GM21390 (cell line): ENCODE data around the gene APC2.

ENCODE experiments used
- ATAC-seq: cut with Tn5 transposase; IDR thresholded peaks from one replicate; pipeline ENCODE4 v1.9.1; 2021; ENCODE audit not compliant: unreplicated experiment

The APC2 gene, protein sequence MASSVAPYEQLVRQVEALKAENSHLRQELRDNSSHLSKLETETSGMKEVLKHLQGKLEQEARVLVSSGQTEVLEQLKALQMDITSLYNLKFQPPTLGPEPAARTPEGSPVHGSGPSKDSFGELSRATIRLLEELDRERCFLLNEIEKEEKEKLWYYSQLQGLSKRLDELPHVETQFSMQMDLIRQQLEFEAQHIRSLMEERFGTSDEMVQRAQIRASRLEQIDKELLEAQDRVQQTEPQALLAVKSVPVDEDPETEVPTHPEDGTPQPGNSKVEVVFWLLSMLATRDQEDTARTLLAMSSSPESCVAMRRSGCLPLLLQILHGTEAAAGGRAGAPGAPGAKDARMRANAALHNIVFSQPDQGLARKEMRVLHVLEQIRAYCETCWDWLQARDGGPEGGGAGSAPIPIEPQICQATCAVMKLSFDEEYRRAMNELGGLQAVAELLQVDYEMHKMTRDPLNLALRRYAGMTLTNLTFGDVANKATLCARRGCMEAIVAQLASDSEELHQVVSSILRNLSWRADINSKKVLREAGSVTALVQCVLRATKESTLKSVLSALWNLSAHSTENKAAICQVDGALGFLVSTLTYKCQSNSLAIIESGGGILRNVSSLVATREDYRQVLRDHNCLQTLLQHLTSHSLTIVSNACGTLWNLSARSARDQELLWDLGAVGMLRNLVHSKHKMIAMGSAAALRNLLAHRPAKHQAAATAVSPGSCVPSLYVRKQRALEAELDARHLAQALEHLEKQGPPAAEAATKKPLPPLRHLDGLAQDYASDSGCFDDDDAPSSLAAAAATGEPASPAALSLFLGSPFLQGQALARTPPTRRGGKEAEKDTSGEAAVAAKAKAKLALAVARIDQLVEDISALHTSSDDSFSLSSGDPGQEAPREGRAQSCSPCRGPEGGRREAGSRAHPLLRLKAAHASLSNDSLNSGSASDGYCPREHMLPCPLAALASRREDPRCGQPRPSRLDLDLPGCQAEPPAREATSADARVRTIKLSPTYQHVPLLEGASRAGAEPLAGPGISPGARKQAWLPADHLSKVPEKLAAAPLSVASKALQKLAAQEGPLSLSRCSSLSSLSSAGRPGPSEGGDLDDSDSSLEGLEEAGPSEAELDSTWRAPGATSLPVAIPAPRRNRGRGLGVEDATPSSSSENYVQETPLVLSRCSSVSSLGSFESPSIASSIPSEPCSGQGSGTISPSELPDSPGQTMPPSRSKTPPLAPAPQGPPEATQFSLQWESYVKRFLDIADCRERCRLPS (N-terminal part only)

DNA sequence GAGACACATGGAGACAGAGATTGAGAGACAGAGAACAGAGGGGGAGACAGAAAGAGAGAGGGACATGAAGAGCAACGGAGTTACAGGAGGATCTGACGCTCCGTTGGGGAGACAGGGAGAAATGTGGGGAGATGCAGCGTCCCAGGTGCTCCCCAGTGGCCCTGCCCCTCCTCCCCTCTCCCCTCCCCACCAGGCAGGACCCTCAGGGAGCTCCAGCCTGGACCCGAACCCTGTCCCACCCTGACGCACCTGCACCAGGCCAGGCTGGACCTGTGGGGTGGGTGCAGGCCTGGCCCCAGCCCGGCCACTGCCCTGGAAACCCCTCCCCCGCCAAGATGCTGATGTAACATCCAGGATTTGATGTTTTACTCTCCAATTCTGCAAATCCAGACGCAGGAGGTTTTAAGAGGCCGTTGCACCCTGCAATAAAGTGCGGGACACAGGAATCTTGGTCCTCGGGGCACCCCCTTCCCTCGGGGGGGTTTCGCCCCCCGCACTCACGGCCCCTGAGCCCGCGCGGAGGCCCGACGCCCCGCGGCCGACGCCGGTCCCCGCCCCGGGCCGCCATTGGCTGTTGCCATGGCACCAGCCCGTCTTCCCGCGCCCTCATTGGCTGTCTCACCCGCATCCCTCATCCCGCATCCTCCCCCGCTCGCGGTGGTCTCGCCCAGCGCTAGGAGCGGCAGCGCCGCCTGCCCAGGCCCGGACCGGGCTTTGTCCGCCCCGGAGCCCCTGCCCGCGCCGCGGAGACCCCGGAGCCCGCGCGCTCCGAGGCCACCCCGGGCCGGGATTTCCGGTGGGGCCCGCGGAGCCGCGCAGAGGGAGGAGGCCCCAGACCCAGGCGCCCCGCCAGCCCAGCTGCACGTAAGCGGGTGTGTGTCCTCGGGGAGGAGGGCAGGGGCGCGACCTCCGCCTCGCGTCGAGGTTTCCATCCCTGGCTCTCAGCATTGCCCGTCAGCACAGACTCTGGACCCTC is at the start of gene APC2:
Gene APC2, plus strand, starts transcription at position 655 of the 976 bp plus-strand sequence. CDS start 2,881 bp downstream, outside the sequence.
- ATAC-seq = no peak

DNA sequence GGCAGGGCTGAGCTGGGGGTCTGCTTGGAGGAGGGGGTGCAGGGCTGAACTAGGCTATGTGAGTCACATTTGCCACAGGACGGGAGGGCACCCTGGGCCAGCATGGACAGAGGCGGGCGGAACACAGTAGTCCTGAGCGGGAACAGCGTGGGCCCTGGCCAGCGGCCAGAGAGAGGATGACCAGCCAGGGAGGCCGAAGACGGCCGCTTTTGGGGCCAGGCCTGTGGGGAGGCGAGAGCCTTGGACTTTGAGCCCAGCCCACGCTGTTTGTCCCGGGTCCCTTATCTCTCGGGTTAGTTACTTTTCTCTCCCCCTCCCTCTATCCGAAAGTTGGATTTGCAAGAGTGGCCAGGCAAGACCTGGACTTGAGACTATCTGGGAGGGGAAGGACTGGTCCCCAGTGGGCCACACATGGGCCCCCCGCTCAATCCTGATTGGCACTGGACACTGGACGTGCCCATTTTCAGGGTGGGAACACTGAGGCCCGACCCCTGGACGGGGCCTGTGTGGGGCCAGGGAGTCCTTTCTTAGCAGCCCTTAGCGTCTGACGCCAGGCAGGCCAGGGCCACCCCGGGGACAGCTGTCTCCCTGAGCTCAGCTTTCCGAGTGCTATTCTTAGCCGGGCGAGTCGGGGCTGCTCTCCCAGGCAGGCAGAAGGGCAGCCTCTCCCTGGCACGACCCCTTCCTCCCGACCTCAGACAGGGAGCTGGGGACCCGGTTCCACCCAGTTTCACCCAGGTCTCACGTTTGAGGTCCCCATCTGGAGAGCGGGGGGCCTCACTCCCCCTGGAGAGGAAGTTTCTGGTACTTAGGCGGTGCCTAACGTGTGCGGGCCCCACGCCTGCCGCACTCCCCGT is 49.4 kb upstream of the APC2 start:
- no peak for ATAC-seq

DNA sequence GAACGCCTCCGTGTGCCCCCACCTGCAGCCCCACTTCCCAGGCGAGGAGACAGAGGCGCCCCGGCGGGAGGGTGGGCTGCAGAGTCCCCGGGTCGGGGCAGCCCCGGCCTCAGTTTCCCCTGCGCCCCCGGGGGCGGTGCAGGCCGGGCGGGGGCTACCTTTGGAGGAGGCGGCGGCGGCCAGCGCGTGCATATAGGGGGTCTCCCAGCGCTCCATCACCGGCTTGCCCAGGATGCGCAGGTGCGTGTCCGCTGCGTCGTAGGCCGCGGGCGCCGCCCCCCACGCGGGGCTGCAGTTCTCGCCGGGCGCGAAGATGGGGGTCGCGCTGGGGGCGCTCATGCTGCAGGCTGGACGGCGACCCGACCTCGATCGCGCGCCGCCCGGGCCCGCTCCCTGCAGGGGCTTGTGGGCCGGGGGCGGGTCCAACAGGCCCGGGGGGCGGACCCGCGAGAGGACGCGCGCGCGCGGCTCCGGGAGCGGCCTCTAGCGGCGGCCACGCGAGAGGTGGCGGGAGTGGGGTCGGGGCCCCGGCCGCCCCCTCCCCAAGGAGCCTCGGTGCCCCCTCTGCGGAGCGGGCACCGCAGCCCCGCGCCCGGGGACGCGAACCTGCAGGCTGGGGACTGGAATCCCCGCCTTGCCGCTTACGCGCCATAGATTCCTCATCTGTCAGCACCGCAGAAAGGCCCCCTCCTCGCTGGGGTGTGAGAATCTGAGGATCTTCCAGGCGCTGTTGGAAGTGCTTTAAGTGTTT is 48.6 kb upstream of the APC2 start, which contains the start of gene GAMT:
Gene GAMT, minus strand, starts transcription at position 405 of the 751 bp plus-strand sequence. Its CDS starts 66 bp downstream, at position 339.
- peak; percentile 57 for ATAC-seq

DNA sequence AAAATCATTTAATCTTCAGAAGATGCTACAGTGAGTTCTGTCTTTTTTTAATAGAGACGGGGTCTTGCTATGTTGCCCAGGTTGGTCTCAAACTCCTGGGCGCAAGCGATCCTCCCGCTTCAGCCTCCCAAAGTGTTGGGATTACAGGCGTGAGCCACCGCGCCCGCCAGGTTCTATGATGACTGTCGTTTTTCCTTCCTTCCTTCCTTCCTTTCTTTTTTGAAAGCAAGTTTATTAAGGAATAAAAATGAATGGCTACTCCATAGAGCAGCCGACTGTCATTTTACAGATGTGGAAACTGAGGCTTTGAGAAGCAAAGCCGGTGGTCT is 48.1 kb upstream of the APC2 start:
- no peak for ATAC-seq

DNA sequence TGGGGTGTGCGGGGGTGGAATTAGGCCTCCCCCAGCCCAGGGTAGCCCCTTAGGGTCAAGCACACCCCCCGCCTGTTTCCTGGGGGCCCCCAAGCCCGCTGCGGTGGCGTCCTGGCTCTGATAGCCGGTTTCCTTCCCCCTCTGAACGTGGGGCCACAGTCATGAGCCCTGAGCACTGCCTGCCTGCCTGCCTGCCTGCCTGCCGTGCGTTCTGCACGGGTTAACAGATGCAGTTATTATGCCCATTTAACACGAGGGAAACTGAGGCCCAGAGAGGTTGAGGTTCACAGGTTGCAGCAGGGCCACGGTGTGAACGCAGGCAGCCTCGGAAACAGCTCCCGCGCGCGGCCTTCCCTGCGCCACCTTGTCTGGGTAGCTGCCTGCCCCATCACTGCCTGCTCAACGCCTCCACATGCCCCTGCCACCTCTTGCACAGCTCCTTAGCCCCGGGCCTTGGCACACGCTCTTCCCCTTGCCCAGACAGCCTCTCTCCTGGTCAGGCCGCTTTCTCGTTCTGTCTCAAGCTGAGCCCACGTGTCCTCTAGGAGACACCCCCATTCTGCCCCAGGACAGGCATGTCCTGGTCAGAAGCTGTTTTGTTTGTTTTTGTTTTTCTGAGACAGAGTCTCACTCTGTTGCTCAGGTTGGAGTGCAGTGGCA is 47.4 kb upstream of the APC2 start:
- ATAC-seq = no peak

DNA sequence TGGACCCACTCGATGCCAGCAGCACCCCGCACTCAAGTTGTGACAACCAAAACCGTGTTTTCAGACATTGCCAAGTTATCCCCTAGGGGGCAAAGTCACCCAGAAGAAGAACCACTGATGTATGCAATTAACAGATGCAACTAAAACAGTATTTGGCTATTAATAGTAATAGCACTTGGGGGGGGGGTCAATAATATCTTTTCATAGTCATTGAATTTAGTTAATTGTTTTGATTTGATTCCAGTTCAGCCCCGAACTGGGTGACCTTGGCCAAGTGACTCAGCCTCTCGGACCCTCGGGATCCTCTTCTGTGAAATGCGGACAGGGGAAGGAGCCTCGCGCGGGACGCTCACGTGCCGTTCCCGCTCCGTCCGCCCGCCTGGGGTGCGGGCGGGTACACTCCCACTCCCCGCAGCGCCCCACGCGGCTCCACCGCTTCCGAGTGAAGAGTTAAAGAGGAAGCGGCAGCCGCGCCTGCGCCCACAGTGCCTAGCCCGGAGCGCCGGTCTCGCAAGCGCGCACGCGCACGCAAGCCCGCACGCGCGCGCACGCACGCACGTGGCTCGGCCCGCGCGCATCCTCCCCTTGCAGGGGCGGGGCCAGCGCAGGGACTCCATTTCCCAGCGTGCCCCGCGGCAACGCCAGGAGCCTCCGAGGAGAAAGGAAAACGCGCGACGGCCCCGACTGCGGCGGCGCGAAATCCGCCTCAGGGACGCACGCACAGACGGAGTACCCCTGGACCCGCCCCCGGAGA is 43.0 kb upstream of the APC2 start:
- ATAC-seq = peak; percentile 67

DNA sequence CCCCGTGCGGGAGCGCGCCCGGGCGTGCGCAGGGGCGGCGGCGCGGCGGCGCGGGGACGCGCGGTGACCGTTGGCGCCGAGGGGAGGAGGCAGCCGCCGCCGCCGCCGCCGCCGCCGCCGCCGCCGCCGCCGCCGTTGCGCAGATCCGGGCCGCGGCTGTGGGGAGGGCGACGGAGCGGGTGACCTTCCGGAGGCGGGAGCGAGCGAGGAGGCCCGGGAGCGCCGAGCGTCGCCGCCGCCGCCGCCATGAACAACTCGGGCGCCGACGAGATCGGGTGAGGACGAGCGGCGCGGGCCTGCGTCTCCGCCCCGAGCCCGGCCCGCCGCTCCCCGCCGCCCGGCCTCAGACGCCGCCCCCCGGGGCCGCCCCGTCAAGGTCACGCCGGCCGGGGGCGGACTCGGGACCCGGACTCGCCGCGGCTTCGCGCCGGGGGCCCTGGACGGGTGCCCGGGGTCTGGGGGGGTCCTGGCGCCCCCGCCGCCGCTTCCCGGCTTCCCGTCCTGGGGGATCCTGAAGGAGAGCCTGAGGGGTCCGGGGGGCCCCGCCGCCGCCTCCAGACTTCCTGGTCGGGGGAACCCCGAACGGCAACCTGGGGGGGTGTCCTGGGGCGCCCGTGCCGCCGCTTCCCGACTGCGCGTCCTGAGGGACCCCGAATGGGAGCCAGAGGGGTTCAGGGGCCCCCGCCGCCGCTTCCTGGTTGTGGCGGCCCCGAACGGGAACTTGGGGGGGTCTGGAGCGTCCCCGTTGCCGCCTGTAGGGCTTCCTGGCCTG is 42.2 kb upstream of the APC2 start, which contains the start of gene DAZAP1:
Gene DAZAP1, plus strand, starts transcription at position 59 of the 772 bp plus-strand sequence. Its CDS starts 188 bp downstream, at position 247.
- ATAC-seq = peak; percentile 22

DNA sequence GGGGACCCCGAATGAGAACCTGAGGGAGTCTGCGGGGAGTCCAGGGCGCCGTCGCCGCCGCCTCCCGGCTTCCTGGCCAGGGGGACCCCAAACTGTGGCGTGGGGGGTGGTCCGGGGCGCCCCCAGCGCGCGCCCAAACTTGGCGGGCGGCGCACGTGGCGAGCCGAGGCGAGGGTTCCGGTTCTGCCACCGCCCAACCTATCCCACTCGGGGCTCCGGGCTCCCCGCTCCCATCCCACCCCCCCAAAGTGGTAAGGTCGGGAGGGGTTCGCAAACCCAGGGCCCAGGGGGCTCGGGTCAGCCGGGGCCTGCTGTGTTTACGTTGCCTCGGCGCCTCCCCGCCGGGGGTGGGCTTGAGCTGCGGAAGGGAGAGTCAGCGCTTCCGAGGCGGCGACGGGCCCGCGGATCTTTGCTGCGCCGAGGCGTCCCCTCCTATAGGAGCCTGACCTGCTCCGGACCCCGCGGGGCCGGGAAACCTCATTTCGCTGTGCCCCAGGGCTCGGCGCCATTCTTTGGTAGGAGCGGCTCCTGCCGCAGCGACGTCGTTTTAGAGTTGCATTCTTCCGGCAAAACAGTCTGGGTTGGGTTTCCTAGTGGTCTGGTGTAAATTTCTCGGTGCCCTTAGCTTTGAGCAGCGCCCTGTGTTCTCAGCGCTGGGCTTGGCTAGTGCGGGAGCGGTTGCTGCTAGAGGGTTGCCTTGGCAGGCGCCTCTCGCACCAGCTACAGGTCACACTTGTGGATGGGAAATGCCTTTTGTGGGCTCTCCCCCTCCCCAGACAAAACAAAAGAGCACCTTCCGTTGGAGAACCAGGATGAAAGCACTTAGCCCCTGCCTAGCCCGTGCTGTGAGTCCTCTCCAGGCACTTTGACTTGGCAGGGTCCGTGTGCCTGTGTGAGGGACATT is 41.4 kb upstream of the APC2 start:
- no peak for ATAC-seq

DNA sequence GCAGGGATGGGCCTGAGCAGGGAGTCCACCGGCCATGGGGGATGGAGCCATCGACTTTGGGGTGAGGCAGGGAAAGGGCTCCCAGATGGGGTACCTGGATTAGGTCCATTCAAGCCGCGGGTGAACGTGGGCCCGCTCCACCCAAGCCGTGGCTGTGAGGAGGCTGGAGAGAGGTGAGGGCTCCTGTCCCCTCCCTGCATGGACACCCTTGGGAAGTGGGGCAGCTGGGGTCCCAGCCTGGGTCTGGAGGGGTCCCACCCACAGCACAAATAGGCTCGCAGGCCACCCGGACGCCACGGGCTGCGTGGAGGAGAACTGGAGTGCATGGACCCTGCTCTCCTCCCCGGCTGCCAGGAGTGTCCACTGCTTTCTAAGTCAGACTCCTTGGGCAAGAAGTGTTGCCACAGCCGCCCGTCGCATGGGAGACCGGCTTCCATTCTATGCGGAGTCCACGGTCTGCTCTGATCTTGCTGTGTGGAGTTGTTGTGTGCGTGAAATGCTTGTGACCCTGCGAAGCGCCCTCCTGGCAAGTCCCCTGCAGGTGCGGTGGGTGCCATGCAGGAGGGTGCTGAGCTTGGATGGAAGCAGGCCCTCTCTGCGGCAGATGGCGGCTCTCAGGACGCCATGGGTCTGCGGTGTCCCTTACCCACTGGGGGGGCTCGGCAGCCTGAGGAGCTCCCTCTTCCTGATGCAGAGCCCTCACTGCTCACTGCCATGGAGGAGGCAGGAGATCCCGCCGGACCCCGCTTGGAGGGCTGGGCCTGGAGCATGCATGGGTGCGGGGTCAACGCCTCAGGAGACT is 40.5 kb upstream of the APC2 start:
- ATAC-seq = no peak

DNA sequence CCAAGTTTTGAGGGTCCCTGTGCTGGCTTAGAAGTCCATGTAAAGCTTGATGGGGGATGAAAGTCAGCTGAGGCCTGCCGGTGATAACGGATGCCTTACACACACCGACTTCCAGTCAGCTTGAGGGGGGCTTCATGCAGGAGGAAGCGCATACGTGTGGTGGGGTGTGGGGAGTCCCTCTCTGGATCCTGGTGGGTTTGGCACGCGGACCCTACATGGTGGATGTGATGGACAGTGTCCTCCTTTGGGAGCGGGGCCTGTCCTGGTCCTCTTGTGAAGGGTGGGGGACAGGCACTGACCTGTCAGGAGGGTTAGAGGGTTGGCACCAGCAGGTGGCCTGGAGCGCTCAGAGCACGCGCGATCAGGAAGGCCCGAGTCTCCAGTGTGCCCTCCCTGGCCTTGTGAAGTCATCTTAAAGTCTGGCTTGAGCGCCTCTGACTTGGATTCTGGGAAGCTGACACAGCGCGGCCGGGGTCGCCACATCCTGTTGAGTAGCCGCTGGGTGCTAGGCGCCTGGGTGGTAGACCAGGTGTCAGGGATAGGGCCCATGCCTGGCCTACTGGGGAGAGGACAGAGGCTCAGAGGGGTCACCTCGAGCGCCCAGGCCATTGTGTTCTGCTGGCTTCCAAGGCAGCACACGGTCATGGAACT is 39.7 kb upstream of the APC2 start:
- ATAC-seq = no peak

DNA sequence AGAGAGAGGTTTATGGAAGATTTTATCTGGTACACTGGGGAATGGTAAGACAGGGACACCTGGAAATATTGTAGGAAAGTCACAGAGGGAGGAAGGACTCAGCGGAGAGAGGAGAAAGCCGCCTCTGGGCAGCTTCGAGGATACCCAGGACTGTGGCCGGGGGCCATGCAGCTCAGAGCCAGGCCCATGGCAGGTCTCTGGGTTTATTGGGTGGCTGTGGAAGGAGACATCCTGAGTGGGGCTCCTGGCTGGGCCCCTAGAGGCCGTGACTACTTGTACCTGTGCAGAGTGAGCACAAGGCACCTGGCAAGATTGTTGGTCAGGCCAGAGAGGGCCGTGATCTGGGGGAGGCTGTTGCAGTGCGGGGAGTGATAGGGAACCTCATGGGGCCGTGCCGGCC is 39.1 kb upstream of the APC2 start:
- no peak for ATAC-seq

DNA sequence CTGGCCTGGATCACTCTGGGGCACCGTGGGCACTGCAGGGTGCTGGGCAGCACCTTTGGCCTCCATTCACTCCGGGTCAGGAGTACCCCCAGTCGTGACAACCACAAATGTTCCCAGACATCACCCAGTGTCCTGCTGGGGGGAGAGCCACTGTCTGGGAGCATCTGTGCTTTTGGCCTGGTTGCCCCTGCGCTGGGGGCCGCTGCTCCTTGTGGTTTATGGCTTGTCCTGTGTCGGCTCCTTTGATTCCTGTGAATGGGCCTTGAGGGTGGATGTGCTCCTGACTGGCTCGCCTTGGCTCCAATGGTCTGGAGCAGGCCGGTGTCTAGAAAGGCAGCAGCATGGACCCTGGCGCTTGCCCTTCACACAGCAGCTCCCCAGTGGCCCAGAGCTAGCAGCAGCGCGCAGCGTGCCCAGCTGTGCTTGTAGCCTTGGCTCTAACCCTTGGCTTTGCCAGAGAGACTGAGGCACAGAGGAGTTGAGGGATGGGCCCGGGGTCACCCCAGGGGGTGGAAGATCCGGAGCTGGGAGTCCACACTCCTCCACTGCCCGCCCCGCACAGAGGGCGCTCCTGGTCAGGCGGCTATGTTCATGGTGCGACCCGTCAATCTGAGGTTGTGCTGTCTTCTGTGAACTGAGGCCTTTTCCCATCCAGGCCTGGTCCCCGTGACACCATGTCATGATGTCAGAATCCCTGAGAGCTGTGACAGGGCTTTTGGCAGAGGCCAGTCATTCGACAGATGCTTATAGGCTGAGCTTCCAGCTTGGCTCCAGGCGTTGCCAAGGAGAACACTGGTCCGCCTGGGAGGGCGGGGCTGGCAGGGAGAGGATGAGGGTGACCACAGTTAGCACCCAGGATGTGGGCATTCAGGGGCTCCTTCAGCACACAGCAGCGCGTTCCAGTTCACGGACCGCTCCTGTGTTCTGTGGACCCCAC is 38.4 kb upstream of the APC2 start:
- no peak for ATAC-seq
